HG03469 (cell line): ENCODE results near the gene EEFSEC.

Experiments used
- ATAC-seq: cut with Tn5 transposase; IDR thresholded peaks from one replicate; pipeline ENCODE4 v1.9.1; 2021; ENCODE audit warnings: mild to moderate bottlenecking, moderate library complexity, moderate number of reproducible peaks; ENCODE audit not compliant: unreplicated experiment

The EEFSEC gene

GRCh38 chr3:128420720-128421438 is 267.6 kb downstream of the EEFSEC start:
- no peak for ATAC-seq

DNA sequence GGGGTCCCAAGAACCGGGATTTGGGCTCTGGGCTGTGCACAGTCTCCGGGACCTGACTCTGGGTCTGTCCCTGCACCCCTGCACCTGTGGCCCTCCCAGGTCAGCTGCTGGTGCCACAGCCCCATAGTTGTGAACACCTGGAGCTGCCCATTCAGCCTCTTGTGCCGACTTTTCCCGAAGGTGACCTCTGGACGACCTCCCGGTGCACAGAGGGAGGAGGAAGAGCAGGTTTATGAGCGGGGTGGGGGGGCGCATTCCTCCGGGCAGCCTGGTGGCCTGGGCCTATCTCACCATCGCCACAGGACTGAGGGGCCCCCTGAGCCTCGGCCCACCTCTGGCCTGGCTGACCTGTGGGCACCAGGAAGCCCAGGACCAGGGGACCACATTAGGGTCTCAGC is 268.2 kb downstream of the EEFSEC start:
- no peak for ATAC-seq

- ATAC-seq: no peak
Observed at GRCh38 chr3:128421966-128422365, 268.7 kb downstream of the EEFSEC start.

DNA sequence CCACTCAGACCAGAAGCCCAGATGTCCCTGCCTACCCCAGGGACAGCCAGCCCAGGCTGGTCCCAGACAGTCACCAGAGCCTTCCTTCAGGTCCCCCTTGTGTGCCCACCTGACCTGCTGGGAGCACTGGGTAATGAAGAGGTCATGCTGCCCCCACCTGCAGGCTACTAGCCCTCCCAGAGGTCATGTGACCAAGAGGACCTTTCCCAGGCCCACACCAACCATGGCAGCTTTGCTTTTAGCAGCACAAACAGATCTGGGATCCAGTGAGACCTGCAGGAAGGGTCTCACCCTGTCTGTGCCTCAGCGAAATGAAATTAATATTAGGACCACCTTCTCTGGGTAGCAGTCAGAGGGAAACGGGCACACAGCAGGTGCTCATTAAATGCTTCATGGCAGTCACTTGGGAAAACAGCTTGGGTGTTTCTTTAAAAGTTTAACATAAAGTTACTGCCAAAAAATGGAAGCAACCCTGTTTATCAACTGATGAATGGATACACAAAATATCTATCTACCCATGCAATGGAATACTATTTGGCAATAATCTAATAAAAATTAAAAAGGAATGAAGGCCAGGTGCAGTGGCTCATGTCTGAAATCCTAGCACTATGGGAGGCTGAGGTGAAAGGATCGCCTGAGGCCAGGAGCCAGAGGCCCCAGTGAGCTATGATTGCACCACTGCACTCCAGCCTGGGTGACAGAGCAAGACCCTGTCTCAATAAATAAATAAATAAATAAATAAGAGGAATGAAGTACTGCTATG is 269.7 kb downstream of the EEFSEC start:
- no peak for ATAC-seq

- ATAC-seq: no peak
Observed at GRCh38 chr3:128423525-128424147, 270.4 kb downstream of the EEFSEC start.

GRCh38 chr3:128424508-128425069 is 271.3 kb downstream of the EEFSEC start:
- ATAC-seq: no peak

DNA sequence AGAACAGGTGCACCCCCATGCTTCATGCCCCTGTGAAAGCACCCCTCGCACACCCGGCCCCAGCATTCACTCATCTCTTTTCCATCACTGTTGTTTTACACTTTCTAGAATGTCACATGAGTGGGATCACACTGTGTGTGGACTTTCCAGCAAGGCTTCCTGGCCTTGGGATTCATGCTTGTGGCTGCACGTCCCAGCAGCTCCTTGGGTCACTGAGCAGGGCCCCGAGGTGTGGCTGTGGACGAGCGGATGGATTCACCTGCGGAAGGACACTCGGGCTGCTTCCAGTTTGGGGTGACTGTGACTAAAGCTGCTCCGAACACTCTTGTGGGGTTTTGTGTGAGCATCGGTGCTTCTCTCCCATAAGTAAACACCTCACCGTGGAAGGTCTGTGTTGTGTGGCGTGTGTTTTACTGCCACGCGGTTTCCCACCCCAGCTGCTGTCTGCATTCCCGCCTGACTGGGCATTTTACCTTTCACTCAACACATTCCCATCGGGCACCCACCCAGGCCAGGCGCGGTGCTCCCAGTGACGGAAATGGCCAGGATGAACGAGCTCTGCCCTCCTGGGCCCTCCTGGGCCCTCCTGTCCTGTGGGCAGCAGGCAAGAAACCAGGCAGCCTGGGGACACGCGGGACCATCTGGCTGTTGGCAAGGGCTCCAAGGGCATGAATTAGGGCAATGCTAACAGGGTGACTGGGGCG is 272.0 kb downstream of the EEFSEC start:
- no peak for ATAC-seq

- ATAC-seq: no peak
Observed at GRCh38 chr3:128425846-128426127, 272.5 kb downstream of the EEFSEC start.

DNA sequence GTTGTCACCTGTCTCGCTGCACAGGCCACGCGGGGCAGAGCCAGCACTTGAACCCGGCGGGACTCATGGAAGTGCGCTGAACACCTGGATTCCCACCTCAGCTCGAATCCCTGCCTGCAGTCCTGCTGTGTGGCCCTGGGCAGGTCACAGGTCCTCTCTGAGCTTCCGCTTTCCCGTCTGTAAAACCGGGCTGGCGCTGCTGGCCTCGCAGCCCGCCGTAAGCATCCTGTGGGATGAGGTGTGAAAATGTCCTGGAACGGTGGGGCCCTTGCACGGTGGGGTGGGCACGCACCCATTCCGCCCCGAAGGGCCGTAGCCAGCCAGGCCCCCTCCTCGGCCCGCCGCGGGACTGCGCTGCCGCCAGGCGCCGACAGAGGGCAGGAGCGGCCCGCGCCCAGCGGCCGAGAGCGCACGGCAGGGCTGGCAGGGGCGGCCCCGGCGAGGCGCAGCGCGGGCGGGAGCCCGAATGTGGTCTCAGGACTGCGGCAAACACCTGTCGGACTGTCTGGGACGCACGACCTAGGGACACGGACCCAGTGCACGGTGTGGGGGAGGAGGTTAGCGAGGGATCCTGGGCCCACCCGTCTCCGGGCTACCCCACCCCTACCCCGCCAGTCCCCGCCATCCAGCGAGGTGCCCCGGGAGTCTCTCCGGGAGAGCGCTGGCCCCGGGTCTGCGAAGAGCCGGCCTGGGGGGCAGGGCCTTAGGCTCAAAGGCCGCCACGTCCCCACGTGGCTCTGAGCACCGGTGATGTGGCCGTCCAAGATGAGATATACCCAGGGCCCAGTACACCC is 273.0 kb downstream of the EEFSEC start:
- ATAC-seq: no peak

DNA sequence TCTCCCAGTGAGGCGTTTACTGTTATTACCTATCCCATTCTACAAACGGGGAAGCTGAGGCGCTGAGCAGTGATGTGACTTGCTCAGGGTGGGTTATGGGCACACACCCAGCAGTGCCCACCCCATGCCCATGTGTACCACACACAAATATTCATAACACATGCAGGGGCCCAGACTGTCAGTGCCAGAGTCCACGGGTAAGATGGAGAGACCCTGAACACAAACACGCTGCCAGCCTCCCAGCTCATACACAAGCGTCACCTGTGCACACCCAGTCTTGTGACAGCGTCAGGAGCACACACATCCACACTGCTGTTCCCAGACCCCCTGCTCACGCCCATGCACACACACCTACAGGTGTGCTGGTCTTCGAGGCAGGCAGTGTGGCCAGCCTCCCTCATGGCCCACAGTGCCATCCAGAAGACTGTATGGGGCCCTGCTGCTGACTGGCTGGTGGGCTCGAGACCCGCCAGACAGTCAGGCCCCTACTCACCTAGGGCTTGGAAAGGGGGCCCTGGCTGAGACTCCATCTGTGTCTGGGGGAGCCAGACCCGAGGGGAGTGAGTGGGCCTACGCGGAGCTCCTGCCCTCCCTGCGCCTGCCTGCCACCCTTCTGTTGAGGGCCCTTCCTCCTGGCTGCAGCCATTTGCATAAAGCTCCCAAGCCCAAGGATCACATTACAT is 274.0 kb downstream of the EEFSEC start:
- no peak for ATAC-seq

DNA sequence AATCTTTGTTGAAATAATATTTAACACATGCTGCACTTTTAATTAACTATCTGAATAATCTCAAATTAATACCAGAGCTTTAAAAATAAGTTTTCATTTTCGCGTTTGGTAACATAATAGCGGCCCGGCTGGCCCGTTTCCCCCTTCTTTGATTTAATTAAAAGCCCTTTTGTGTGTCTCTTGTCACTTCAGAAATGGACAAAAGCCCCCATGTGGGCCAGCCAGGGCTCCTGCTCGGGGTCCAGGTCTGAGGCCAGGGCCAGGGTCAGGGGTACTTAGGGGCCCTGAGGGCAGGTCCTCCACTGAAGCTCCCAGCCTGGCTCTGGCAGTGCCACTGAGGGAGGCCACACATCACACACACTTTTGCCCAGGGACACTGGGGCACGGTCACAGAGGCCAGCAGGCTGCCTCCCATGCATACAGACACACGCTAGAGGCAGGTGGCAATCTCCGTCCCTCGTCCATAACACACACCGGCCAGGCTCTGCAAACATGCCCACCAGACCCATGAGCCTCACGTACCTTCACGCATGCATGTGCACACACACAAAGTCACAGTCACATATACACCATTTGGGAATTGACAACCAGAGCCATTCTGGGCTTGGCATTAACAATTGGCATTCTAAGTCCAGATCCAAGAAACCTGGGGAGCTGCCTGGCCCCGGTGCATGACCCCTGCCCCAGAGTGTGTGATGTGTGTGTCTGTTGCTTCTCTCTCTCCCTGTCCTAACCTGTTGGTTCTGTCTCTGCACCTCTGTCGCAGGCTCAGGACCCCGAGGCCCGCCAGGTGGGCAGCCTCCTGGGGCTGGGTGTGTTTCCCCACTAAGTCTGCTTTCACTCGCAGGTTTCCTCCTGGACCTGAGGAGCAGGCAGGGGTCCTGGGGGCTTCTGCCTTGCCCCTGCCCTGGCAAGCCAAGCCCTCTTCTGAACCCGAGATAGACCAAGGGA is 274.9 kb downstream of the EEFSEC start:
- ATAC-seq: no peak

DNA sequence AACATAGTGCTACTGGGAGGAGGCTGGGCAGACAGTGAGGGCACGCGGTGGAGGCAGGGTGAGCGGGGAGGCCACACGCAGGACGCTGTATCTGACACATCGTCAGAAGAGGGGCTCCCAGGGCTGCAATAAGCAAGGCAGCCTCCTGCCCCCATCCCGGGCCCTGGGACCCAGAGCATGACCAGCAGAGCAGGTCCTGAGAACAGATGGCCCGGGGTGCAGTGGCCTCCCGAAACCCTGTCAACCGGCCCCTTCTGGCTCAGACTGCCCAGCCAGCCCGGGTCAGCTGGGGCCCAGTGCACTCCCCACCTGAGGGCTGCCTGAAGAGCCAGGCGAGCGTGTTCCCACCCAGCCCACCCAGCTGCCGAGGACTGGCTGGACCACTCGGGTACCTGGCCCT is 276.0 kb downstream of the EEFSEC start:
- ATAC-seq: no peak

DNA sequence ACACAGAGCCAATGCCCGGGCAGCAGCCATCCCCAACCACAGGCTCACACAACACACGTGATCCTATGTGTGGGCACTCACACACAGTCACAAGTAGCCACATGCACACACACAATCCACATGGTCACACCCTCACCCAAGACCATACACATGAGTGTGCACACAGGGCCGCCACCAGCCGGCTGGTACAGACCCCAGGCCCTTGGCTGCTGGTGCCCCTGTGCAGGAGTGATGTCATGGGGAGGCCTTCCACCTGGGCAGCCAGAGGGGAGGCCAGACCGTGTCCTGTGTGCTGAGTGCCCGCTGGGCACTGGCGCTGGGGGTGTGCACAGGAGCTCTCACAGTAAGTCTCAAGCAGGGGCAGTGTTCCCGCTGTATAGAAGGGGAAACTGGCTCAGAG is 276.5 kb downstream of the EEFSEC start:
- ATAC-seq: no peak

DNA sequence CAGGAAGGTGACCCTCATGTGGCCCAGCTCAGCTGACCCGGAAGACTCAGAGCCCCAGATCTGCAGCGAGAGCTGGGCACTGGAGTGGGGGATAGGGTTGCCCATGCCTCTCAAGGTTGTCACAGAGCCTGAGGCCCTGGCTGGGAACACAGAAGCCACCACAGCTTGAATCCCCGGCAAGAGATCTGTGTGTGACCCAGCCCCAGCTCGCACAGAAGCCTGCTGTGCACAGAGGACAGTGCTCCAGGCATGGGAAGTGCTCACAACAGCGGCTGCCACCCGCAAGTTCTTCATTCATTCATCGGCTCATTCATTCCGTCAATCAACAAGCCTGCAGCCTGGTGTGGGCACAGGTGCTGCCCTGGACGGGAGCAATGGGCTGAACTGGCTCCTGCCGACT is 277.0 kb downstream of the EEFSEC start:
- ATAC-seq: no peak

GRCh38 chr3:128430731-128431130 is 277.4 kb downstream of the EEFSEC start:
- no peak for ATAC-seq

DNA sequence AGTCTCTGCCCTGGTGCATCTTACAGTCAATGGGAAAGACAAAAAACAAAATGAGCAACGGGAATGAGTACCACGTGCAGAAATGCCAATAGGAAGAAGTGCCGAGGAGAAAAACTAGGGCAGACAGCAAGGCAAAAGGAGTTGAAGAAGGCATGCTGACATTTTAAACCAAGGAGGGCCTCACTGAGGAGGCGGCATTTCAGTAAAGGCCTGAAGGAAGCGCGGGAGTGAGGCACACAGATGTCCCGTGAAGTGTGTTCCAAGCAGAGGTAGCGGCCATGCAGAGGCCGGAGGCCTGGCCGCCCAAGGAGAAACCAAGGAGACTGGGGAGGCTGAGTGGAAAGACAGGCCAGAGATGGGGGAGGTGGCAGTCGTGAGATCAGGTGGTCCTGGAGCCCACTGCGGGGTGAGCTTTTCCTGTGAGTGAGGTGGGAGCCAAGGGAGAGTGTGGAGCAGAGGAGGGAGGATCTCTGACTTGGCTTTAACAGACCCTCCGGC is 278.6 kb downstream of the EEFSEC start:
- no peak for ATAC-seq

GRCh38 chr3:128432301-128432970 is 279.2 kb downstream of the EEFSEC start:
- ATAC-seq: no peak
